HCT116 (cell line): Measurements from ENCODE around the gene FKBP14. TPM values are rescaled to one million over a fixed set of nuclear protein-coding genes. Genes with fewer than 3 reads are reported as not detected.

ENCODE experiments used
- ATAC-seq: fragments of 200-7000 bp; cut with Tn5 transposase; 2 replicates; pipeline ENCODE4 v1.9.1; 2020; ENCODE audit warnings: mild to moderate bottlenecking, moderate library complexity
- BruUV-seq: library from RNA; stranded (reverse); fragments of 400-500 nt; replicated peaks from 2 replicates; lab custom pipeline; 2021; lab: Mats Ljungman, UMichigan
- CTCF ChIA-PET: fragments of 300-600 bp; sonication (Branson Sonifier 250); formaldehyde crosslinking; loops from one replicate; lab custom pipeline; 2021; ENCODE audit warnings: antibody characterized with exemption; lab: Charles Lee
- POLR2A ChIA-PET: fragments of 300-600, 350-600 bp; sonication (Branson Sonifier 250); formaldehyde crosslinking; loops from one replicate; lab custom pipeline; 2021; ENCODE audit warnings: antibody characterized with exemption; lab: Charles Lee
- RAD21 ChIA-PET, 2 experiments: fragments of 300-600 bp; sonication (Branson Sonifier 250); formaldehyde crosslinking; loops; one replicate each; lab custom pipeline; 2023; ENCODE audit warnings: low total read pairs in 2 of 2; ENCODE audit not compliant: uncharacterized antibody in 2 of 2, unreplicated experiment in 2 of 2, low non-redundant PET in 1 of 2; lab: Charles Lee
- DNase-seq: peaks from one replicate; pipeline ENCODE4 v3.0.0-alpha.2; 2010; ENCODE audit warnings: low read depth, low spot score
- H2AFZ ChIP-seq: fragments of 200-600 bp; shearing (Covaris generic), sonication (generic); 2 replicates; pipeline ENCODE4 v1.6.1; 2017; ENCODE audit warnings: low read depth, mixed run types, mixed read lengths, antibody characterized with exemption, low read length; ENCODE audit not compliant: poor library complexity, severe bottlenecking
- H3K27ac ChIP-seq: 2 replicates; pipeline ENCODE4 v1.5.1; 2012; ENCODE audit warnings: low read depth, low read length
- H3K27me3 ChIP-seq: fragments of 200-600 bp; sonication (generic); 2 replicates; pipeline ENCODE4 v1.6.1; 2016; ENCODE audit warnings: mixed run types, low read length, mixed read lengths; ENCODE audit not compliant: insufficient read depth
- H3K36me3 ChIP-seq, 2 experiments: fragments of 200-500 bp in 1 of 2; fragments of 200-600 bp in 1 of 2; sonication (Bioruptor generic) in 1 of 2; sonication (generic) in 1 of 2; 2 replicates each; pipeline versions ENCODE4 v1.5.1 to v1.6.1; 2014 to 2016; ENCODE audit warnings: low read length in 2 of 2, inconsistent platforms in 1 of 2, mixed read lengths in 1 of 2, mixed run types in 1 of 2; ENCODE audit not compliant: insufficient read depth in 2 of 2, control insufficient read depth in 1 of 2
- H3K4me1 ChIP-seq, 2 experiments: fragments of 200-600 bp in 1 of 2; sonication (generic) in 1 of 2; 2 replicates each; pipeline versions ENCODE4 v1.5.1 to v1.6.1; 2012 to 2017; ENCODE audit warnings: low read length in 2 of 2, inconsistent platforms in 1 of 2, mild to moderate bottlenecking in 1 of 2, mixed read lengths in 1 of 2, mixed run types in 1 of 2, moderate library complexity in 1 of 2; ENCODE audit not compliant: insufficient read depth in 2 of 2, control insufficient read depth in 1 of 2
- H3K4me2 ChIP-seq: fragments of 200-600 bp; sonication (generic); 2 replicates; pipeline ENCODE4 v1.6.1; 2017; ENCODE audit warnings: mixed run types, low read length, mixed read lengths
- H3K4me3 ChIP-seq, 2 experiments: fragments of 200-600 bp in 1 of 2; sonication (generic) in 1 of 2; replicated peaks in 1 of 2; 2 replicates each; pipeline ENCODE4 v1.5.1; 2011 to 2016; ENCODE audit warnings: low read length in 2 of 2, control low read depth in 1 of 2, low read depth in 1 of 2, mild to moderate bottlenecking in 1 of 2, mixed read lengths in 1 of 2, mixed run types in 1 of 2
- H3K79me2 ChIP-seq: fragments of 200-600 bp; sonication (generic); 2 replicates; pipeline ENCODE4 v1.6.1; 2017; ENCODE audit warnings: mild to moderate bottlenecking, mixed run types, low read length, moderate library complexity, mixed read lengths; ENCODE audit not compliant: insufficient read depth
- H3K9ac ChIP-seq: fragments of 200-600 bp; sonication (generic); 2 replicates; pipeline ENCODE4 v1.6.1; 2016; ENCODE audit warnings: low read length, mixed read lengths
- H3K9me2 ChIP-seq: fragments of 200-600 bp; sonication (generic), shearing (Covaris generic); 2 replicates; pipeline ENCODE4 v1.6.1; 2017; ENCODE audit warnings: mixed run types, mild to moderate bottlenecking, moderate library complexity; ENCODE audit not compliant: insufficient read depth
- H3K9me3 ChIP-seq, 2 experiments: fragments of 200-500 bp in 1 of 2; fragments of 200-600 bp in 1 of 2; sonication (Bioruptor generic) in 1 of 2; sonication (generic) in 1 of 2; 2 replicates each; pipeline ENCODE4 v1.6.1; 2014 to 2017; ENCODE audit warnings: low read length in 2 of 2, mixed read lengths in 2 of 2, inconsistent platforms in 1 of 2, low read depth in 1 of 2, mild to moderate bottlenecking in 1 of 2, mixed run types in 1 of 2, moderate library complexity in 1 of 2; ENCODE audit not compliant: control insufficient read depth in 1 of 2, insufficient read depth in 1 of 2
- H4K20me1 ChIP-seq: fragments of 200-600 bp; sonication (generic), shearing (Covaris generic); 2 replicates; pipeline ENCODE4 v1.6.1; 2017; ENCODE audit warnings: mixed run types, mild to moderate bottlenecking, moderate library complexity; ENCODE audit not compliant: insufficient read depth
- CBX3 ChIP-seq: IDR thresholded peaks from 2 replicates; pipeline ENCODE4 v1.6.1; 2012; ENCODE audit warnings: low read depth
- intact Hi-C: fragments of 100-400 bp; cut with micrococcal nuclease; formaldehyde crosslinking; loops from 2 replicates; pipeline ENCODE4 v1.10.0; 2022
- total RNA-seq: library from RNA; stranded (reverse); gene quantifications from one replicate; pipeline ENCODE4 v1.2.1, GENCODE V29; 2021; ENCODE audit not compliant: unreplicated experiment
- TF ChIP-seq, protein P1 (sequence below): IDR thresholded peaks from 2 replicates; pipeline ENCODE4 v1.6.1; 2012; ENCODE audit warnings: low read depth
- TF ChIP-seq, protein P2 (sequence below), 3 experiments: fragments of 200-600 bp in 1 of 3; sonication (generic) in 1 of 3; IDR thresholded peaks in 2 of 3; conservative IDR thresholded peaks in 1 of 3; 2 replicates each; pipeline ENCODE4 v1.5.1; 2012 to 2017; ENCODE audit warnings: low read depth in 2 of 3, low read length in 2 of 3, antibody characterized with exemption in 1 of 3, borderline replicate concordance in 1 of 3, control low read depth in 1 of 3, mild to moderate bottlenecking in 1 of 3, mixed read lengths in 1 of 3, mixed run types in 1 of 3, moderate library complexity in 1 of 3; ENCODE audit not compliant: insufficient read depth in 1 of 3

The FKBP14 gene
- total RNA-seq, 1 experiment from 2014 or later, result 13.6 TPM

DNA sequence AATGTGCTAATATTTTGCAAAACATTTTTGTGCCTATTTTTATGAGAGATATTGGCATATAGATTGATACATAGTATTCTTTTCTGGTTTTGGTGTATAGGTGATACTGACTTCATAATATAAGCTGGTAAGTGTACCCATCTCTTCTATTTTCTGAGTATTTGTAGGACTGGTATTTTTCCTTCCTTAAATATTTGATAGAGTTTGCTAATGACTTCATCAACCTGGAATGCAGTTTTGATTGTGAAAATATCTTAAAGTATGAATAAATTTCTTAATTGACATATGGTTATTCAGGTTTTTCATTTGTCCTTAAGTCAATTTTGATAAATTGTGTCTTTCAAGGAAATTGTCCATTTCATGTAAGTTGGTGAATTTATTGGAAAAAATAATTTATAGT, 30.9 kb downstream of the FKBP14 start (continued):
- TF ChIP-seq, protein P1, sequence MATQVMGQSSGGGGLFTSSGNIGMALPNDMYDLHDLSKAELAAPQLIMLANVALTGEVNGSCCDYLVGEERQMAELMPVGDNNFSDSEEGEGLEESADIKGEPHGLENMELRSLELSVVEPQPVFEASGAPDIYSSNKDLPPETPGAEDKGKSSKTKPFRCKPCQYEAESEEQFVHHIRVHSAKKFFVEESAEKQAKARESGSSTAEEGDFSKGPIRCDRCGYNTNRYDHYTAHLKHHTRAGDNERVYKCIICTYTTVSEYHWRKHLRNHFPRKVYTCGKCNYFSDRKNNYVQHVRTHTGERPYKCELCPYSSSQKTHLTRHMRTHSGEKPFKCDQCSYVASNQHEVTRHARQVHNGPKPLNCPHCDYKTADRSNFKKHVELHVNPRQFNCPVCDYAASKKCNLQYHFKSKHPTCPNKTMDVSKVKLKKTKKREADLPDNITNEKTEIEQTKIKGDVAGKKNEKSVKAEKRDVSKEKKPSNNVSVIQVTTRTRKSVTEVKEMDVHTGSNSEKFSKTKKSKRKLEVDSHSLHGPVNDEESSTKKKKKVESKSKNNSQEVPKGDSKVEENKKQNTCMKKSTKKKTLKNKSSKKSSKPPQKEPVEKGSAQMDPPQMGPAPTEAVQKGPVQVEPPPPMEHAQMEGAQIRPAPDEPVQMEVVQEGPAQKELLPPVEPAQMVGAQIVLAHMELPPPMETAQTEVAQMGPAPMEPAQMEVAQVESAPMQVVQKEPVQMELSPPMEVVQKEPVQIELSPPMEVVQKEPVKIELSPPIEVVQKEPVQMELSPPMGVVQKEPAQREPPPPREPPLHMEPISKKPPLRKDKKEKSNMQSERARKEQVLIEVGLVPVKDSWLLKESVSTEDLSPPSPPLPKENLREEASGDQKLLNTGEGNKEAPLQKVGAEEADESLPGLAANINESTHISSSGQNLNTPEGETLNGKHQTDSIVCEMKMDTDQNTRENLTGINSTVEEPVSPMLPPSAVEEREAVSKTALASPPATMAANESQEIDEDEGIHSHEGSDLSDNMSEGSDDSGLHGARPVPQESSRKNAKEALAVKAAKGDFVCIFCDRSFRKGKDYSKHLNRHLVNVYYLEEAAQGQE, result no peak

DNA sequence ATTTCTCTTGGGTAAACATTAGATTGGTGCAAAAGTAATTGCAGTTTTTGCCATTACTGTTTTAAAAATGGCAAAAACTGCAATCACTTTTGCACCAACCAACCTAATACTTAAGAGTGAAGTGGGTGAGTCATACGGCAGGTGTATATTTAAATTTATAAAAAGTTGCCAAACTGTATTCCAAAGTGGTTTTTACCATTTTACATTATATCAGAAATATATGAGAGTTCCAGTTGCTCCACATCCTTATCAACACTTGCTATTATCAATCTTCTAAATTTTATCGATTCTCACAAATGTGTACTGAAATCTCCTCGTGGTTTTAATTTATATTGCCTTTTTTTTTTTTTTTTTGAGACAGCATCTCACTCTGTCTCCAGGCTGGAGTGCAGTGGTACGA, 33.4 kb downstream of the FKBP14 start:
- ChIA-PET CTCF (interaction anchor here (1.1 kb wide), 1 partner anchor 16 kb away, joined by 4 read pairs; no protein-coding TSS in a partner anchor), POLR2A (no interaction called here), RAD21 (no interaction called here)
- no peak overlapping the region for H3K9ac ChIP-seq
- no peaks in the 10 kb centered on the region for H3K36me3 ChIP-seq
- H3K9me2 ChIP-seq, result no peaks in the 10 kb centered on the region
- H3K27ac ChIP-seq, result no peak overlapping the region
- BruUV-seq, result no TSS peak
- H4K20me1 ChIP-seq, result no peaks in the 10 kb centered on the region
- H3K4me2 ChIP-seq, result no peak overlapping the region
- ATAC-seq, result no peak
- DNase-seq, result no peak
- H3K4me1 ChIP-seq, result peaks cover 6 to 19% of the 10 kb centered on the region in 2 experiments
- no peaks in the 10 kb centered on the region for H3K27me3 ChIP-seq
- H2AFZ ChIP-seq, result no peak overlapping the region
- 0 out of 4 replicates have a peak, but pooled peaks cover 5 to 7% of the 10 kb centered on the region in 2 experiments for H3K9me3 ChIP-seq
- intact Hi-C loops, result no loop called here
- H3K4me3 ChIP-seq, result no peak overlapping the region
- peaks cover 13% of the 10 kb centered on the region for H3K79me2 ChIP-seq
- TF ChIP-seq, protein P2, sequence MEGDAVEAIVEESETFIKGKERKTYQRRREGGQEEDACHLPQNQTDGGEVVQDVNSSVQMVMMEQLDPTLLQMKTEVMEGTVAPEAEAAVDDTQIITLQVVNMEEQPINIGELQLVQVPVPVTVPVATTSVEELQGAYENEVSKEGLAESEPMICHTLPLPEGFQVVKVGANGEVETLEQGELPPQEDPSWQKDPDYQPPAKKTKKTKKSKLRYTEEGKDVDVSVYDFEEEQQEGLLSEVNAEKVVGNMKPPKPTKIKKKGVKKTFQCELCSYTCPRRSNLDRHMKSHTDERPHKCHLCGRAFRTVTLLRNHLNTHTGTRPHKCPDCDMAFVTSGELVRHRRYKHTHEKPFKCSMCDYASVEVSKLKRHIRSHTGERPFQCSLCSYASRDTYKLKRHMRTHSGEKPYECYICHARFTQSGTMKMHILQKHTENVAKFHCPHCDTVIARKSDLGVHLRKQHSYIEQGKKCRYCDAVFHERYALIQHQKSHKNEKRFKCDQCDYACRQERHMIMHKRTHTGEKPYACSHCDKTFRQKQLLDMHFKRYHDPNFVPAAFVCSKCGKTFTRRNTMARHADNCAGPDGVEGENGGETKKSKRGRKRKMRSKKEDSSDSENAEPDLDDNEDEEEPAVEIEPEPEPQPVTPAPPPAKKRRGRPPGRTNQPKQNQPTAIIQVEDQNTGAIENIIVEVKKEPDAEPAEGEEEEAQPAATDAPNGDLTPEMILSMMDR (IDR thresholded peaks at IDR 0.05 in 2 of 3, conservative IDR thresholded peaks at IDR 0.05 in 1 of 3; ENCODE audit: borderline replicate concordance in 1 of 3, insufficient read depth in 1 of 3, low read depth in 2 of 3, low read length in 2 of 3), result no peak
- peak; percentile 58; the same call in 1 of the 2 replicates for TF ChIP-seq CBX3
